ENCODE measurements around the gene USP32. TPM values are rescaled to one million over a fixed set of nuclear protein-coding genes. Genes with fewer than 3 reads are reported as not detected.

USP32 gene
- total and polyA plus RNA-seq, 2 donors (not counting 3 experiments of a cell fraction or from before 2014, with no cell fraction given) = 15.7 to 52.9 TPM

DNA sequence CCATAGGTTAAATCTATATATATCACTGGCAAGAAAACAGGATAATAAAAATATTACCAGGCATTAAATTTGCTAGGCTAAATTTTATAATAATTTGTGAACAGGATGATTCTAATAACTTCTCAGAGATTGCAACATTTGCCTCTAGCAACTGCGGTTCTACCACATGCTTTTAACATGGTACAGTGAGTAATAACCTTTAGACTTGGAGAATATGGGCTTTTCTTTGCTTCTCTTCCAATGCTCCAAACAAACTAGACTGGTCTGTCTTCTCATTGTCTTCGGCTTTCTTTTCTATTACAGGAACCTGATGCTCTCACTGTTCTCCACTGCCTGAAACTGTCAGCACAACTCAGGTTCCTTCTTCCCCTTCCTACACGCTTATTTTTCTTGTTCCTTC, 161.6 kb downstream of the USP32 start:
- Histone ChIP-seq H3K27me3 (ENCODE audit: control insufficient read depth in 2 of 2, insufficient read depth in 2 of 2, low read length in 2 of 2) (no peaks in the 10 kb centered on the region), H3K27ac (ENCODE audit: insufficient read depth, low read depth, low read length) (no peak overlapping the region), H3K4me2 (ENCODE audit: insufficient read depth, low read length) (no peak overlapping the region), H3K9me3 (replicated peaks; ENCODE audit: control insufficient read depth, insufficient read depth, low read length) (no peaks in the 10 kb centered on the region), H2AFZ (ENCODE audit: low read depth, low read length) (no peak overlapping the region), H3K36me3 (ENCODE audit: control insufficient read depth in 2 of 2, extremely low read depth in 1 of 2, insufficient read depth in 2 of 2, low read length in 2 of 2) (peaks cover 0 to 2% of the 10 kb centered on the region in 2 experiments), H3K9me1 (replicated peaks; ENCODE audit: control insufficient read depth, extremely low read depth, insufficient read depth, low read length) (no peaks in the 10 kb centered on the region), H3K79me2 (ENCODE audit: control insufficient read depth, insufficient read depth, low read length) (no peaks in the 10 kb centered on the region), H3K9ac (replicated peaks; ENCODE audit: extremely low read depth, insufficient read depth, low read length) (no peak overlapping the region), H3K4me1 (ENCODE audit: control insufficient read depth, extremely low read depth, insufficient read depth, low read length) (no peaks in the 10 kb centered on the region), H3K4me3 (replicated peaks in 1 of 3; ENCODE audit: insufficient read depth in 1 of 3, low read depth in 1 of 3, low read length in 3 of 3) (no peak overlapping the region), H4K20me1 (replicated peaks; ENCODE audit: control insufficient read depth, extremely low read depth, insufficient read depth, low read length) (no peaks in the 10 kb centered on the region)
- ChIA-PET CTCF (interaction anchor here (0.6 to 3.7 kb wide), 18 partner anchors 11 to 411 kb away, joined by 3 to 37 read pairs (median 6); partner anchors contain the start of genes CA4, CHCT1 and USP32), POLR2A (no interaction called here)
- no TSS peak for BruUV-seq (replicated peaks)
- dilution Hi-C loops (cut with MboI; ENCODE audit: extremely low pct_ligation_motif_present, low sequenced_read_pairs) (no loop called here), intact Hi-C loops (cut with micrococcal nuclease) (loop anchor here (2.0 to 5.0 kb wide), 2 partner anchors 162 to 190 kb away; partner anchors contain the start of gene USP32)
- no peak for TF ChIP-seq JUN (IDR thresholded peaks at IDR 0.05; ENCODE audit: borderline replicate concordance, insufficient read depth, insufficient read length, low read depth)
- TF ChIP-seq POLR2AphosphoS5 (IDR thresholded peaks at IDR 0.05; ENCODE audit: insufficient read depth, low read depth, low read length) = no peak
- TF ChIP-seq GATA2 (IDR thresholded peaks at IDR 0.05; ENCODE audit: insufficient read depth, insufficient read length, low read depth, low read length) = no peak
- no peak for TF ChIP-seq MYC (IDR thresholded peaks at IDR 0.05; ENCODE audit: low read depth, low read length)
- TF ChIP-seq CTCF (IDR thresholded peaks at IDR 0.05; ENCODE audit: extremely low read depth in 1 of 2, insufficient read depth in 1 of 2, low read depth in 1 of 2, low read length in 2 of 2) = no peak
- no peak for TF ChIP-seq FOS (IDR thresholded peaks at IDR 0.05; ENCODE audit: borderline replicate concordance, insufficient read depth, low read length)
- no peak for TF ChIP-seq EZH2 (IDR thresholded peaks at IDR 0.05; ENCODE audit: borderline replicate concordance, low read depth, low read length, severe bottlenecking)
- TF ChIP-seq, protein P1, sequence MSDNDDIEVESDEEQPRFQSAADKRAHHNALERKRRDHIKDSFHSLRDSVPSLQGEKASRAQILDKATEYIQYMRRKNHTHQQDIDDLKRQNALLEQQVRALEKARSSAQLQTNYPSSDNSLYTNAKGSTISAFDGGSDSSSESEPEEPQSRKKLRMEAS (IDR thresholded peaks at IDR 0.05; ENCODE audit: insufficient read depth, insufficient read length) = no peak
- no peak for DNase-seq (ENCODE audit: low read depth, low spot score)
- FAIRE-seq = no peak

Measured in endothelial cell of umbilical vein (primary cell).